Endothelial cell of umbilical vein (primary cell): ENCODE data around the gene PRKCZ. TPM values are rescaled to one million over a fixed set of nuclear protein-coding genes. Genes with fewer than 3 reads are reported as not detected.

Experiments used
- BruUV-seq: library from RNA; stranded (reverse); fragments of 400-500 nt; replicated peaks from 2 replicates; lab custom pipeline; 2021; lab: Mats Ljungman, UMichigan
- CTCF ChIA-PET: fragments of 300-600, 350-600 bp; sonication (Branson Sonifier 250); formaldehyde crosslinking; loops from one replicate; lab custom pipeline; 2021; ENCODE audit warnings: antibody characterized with exemption, inconsistent platforms; lab: Charles Lee
- POLR2A ChIA-PET: fragments of 300-600, 350-600 bp; sonication (Branson Sonifier 250); formaldehyde crosslinking; loops from one replicate; lab custom pipeline; 2021; ENCODE audit warnings: antibody characterized with exemption, inconsistent platforms; lab: Charles Lee
- DNase-seq: peaks from one replicate; pipeline ENCODE4 v3.0.0-alpha.2; 2011; ENCODE audit warnings: low read depth, low spot score
- FAIRE-seq: peaks from 2 replicates; lab custom pipeline; 2011; peaks lifted over from hg19 to GRCh38; lab: Jason Lieb, UNC
- H2AFZ ChIP-seq: 2 replicates; pipeline ENCODE4 v1.6.0; 2012; ENCODE audit warnings: low read depth, low read length, control low read depth, inconsistent platforms
- H3K27ac ChIP-seq: 2 replicates; pipeline ENCODE4 v1.5.1; 2011; ENCODE audit warnings: low read depth, mild to moderate bottlenecking, control low read depth, low read length, moderate library complexity; ENCODE audit not compliant: insufficient read depth
- H3K27me3 ChIP-seq, 2 experiments: 2 replicates each; pipeline versions ENCODE4 v1.6.0 to v1.6.1; 2011; ENCODE audit warnings: low read length in 2 of 2, mixed read lengths in 1 of 2; ENCODE audit not compliant: control insufficient read depth in 2 of 2, insufficient read depth in 2 of 2
- H3K36me3 ChIP-seq, 2 experiments: 2 replicates in 1 of 2; 3 replicates in 1 of 2; pipeline ENCODE4 v1.5.1; 2011; ENCODE audit warnings: low read length in 2 of 2, mild to moderate bottlenecking in 1 of 2, moderate library complexity in 1 of 2; ENCODE audit not compliant: control insufficient read depth in 2 of 2, insufficient read depth in 2 of 2; ENCODE audit errors: extremely low read depth in 1 of 2
- H3K4me1 ChIP-seq: 3 replicates; pipeline ENCODE4 v1.5.1; 2011; ENCODE audit warnings: mild to moderate bottlenecking, low read length; ENCODE audit not compliant: control insufficient read depth, insufficient read depth; ENCODE audit errors: extremely low read depth
- H3K4me2 ChIP-seq: 2 replicates; pipeline ENCODE4 v1.6.1; 2011; ENCODE audit warnings: low read length, control low read depth, mixed read lengths; ENCODE audit not compliant: insufficient read depth
- H3K4me3 ChIP-seq, 3 experiments: fragments of 200-600 bp in 1 of 3; sonication (generic), shearing (Covaris generic) in 1 of 3; replicated peaks in 1 of 3; 2 replicates each; pipeline ENCODE4 v1.5.1; 2011 to 2016; ENCODE audit warnings: control low read depth in 3 of 3, low read length in 3 of 3, mild to moderate bottlenecking in 2 of 3, inconsistent platforms in 1 of 3, low read depth in 1 of 3, moderate library complexity in 1 of 3; ENCODE audit not compliant: insufficient read depth in 1 of 3
- H3K79me2 ChIP-seq: 2 replicates; pipeline ENCODE4 v1.6.0; 2012; ENCODE audit warnings: low read length, inconsistent platforms; ENCODE audit not compliant: control insufficient read depth, insufficient read depth
- H3K9ac ChIP-seq: replicated peaks from 2 replicates; pipeline ENCODE3; 2011; ENCODE audit warnings: low read length, control low read depth; ENCODE audit not compliant: insufficient read depth; ENCODE audit errors: extremely low read depth
- H3K9me1 ChIP-seq: replicated peaks from 3 replicates; pipeline ENCODE4 v1.6.0; 2011; ENCODE audit warnings: mild to moderate bottlenecking, low read length; ENCODE audit not compliant: control insufficient read depth, insufficient read depth; ENCODE audit errors: extremely low read depth
- H3K9me3 ChIP-seq: replicated peaks from 2 replicates; pipeline ENCODE4 v1.5.1; 2012; ENCODE audit warnings: low read length, inconsistent platforms; ENCODE audit not compliant: control insufficient read depth, insufficient read depth
- H4K20me1 ChIP-seq: replicated peaks from 2 replicates; pipeline ENCODE3; 2011; ENCODE audit warnings: mild to moderate bottlenecking, low read length; ENCODE audit not compliant: control insufficient read depth, insufficient read depth; ENCODE audit errors: extremely low read depth
- EZH2 ChIP-seq: IDR thresholded peaks from 2 replicates; pipeline ENCODE4 v1.6.1; 2012; ENCODE audit warnings: borderline replicate concordance, low read depth, mild to moderate bottlenecking, moderate library complexity, low read length, inconsistent platforms; ENCODE audit not compliant: severe bottlenecking
- FOS ChIP-seq: IDR thresholded peaks from 2 replicates; pipeline ENCODE4 v1.6.1; 2011; ENCODE audit warnings: mild to moderate bottlenecking, low read length, moderate library complexity, borderline replicate concordance; ENCODE audit not compliant: insufficient read depth
- GATA2 ChIP-seq: IDR thresholded peaks from 2 replicates; pipeline ENCODE4 v1.7.0; 2011; ENCODE audit warnings: low read depth, mild to moderate bottlenecking, moderate library complexity, mixed read lengths, low read length; ENCODE audit not compliant: insufficient read length, insufficient read depth
- JUN ChIP-seq: IDR thresholded peaks from 2 replicates; pipeline ENCODE4 v1.6.1; 2011; ENCODE audit warnings: borderline replicate concordance, low read depth; ENCODE audit not compliant: insufficient read length, insufficient read depth
- MYC ChIP-seq: IDR thresholded peaks from one replicate; pipeline ENCODE4 v1.6.1; 2011; ENCODE audit warnings: mild to moderate bottlenecking, low read depth, low read length
- POLR2A ChIP-seq: IDR thresholded peaks from 2 replicates; pipeline ENCODE4 v1.6.1; 2012; ENCODE audit warnings: low read depth, mild to moderate bottlenecking, control low read depth, low read length
- POLR2AphosphoS5 ChIP-seq: IDR thresholded peaks from 2 replicates; pipeline ENCODE4 v1.6.1; 2012; ENCODE audit warnings: low read depth, mild to moderate bottlenecking, control low read depth, low read length, moderate library complexity; ENCODE audit not compliant: insufficient read depth
- dilution Hi-C: fragments of 300-500 bp; cut with MboI; formaldehyde crosslinking; loops from one replicate; pipeline ENCODE4 v1.15.0; 2019; ENCODE audit warnings: low sequenced_read_pairs; ENCODE audit not compliant: extremely low pct_ligation_motif_present
- intact Hi-C: fragments of 100-400 bp; cut with micrococcal nuclease; formaldehyde crosslinking; loops from one replicate; pipeline ENCODE4 v1.10.0; 2022
- polyA plus RNA-seq, 4 experiments: library from polyadenylated mRNA; depleted of rRNA in 3 of 4; stranded (reverse) in 3 of 4; unstranded in 1 of 4; fragments of >200 nt; gene quantifications; 2 replicates each; pipeline versions ENCODE4 v1.2.1 to v1.2.3, GENCODE V29; 2011 to 2012; ENCODE audit warnings: missing spikeins in 1 of 4
- total RNA-seq: library from RNA; stranded (reverse); gene quantifications from 2 replicates; pipeline ENCODE4 v1.2.3, GENCODE V29; 2021
- TF ChIP-seq, protein P1 (sequence below): IDR thresholded peaks from 2 replicates; pipeline ENCODE4 v1.6.1; 2011; ENCODE audit not compliant: insufficient read depth, insufficient read length
- TF ChIP-seq, protein P2 (sequence below), 2 donors: IDR thresholded peaks; 1 replicate in 1 of 2; 2 replicates in 1 of 2; pipeline ENCODE4 v1.5.1; 2011; ENCODE audit warnings: low read length in 2 of 2, mild to moderate bottlenecking in 2 of 2, moderate library complexity in 2 of 2, control low read depth in 1 of 2, inconsistent platforms in 1 of 2, low read depth in 1 of 2; ENCODE audit not compliant: insufficient read depth in 1 of 2; ENCODE audit errors: extremely low read depth in 1 of 2

Gene PRKCZ
- total and polyA plus RNA-seq, 2 donors (not counting 3 experiments of a cell fraction or from before 2014, with no cell fraction given) = 0.22 to 1.7 TPM

DNA sequence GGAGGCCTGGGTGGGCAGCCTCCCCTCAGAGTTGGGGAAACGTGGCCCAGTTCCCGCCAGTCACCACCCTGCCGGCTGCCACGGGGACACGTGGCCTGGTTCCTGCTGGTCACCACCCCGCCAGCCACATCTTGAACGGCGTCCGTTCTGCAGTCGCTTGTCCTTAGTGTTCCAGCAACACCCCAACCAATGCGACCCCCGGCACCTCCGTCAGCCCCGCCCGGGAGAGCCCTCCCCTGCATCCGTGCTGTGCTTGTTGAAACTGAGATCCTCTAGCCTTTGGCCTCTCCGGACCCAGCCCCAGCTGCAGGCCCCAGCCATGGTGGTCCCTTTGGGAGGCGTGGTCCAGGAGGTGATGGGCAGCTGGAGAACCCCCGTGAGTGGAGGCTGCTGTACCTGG, 18.7 kb downstream of the PRKCZ start:
- no peak for FAIRE-seq
- intact Hi-C loops (no loop called here), dilution Hi-C loops (no loop called here)
- Histone ChIP-seq H2AFZ (no peak overlapping the region), H3K79me2 (no peaks in the 10 kb centered on the region), H3K27me3 (no peaks in the 10 kb centered on the region), H3K4me1 (no peaks in the 10 kb centered on the region), H3K9me3 (no peaks in the 10 kb centered on the region), H3K9ac (no peak overlapping the region), H3K4me3 (no peak overlapping the region), H3K9me1 (no peaks in the 10 kb centered on the region), H4K20me1 (no peaks in the 10 kb centered on the region), H3K36me3 (no peaks in the 10 kb centered on the region), H3K4me2 (no peak overlapping the region), H3K27ac (no peak overlapping the region)
- ChIA-PET CTCF (no interaction called here), POLR2A (no interaction called here)
- TF ChIP-seq GATA2 = no peak
- no peak for TF ChIP-seq POLR2A
- TF ChIP-seq FOS = no peak
- TF ChIP-seq EZH2 = no peak
- TF ChIP-seq, protein P1, sequence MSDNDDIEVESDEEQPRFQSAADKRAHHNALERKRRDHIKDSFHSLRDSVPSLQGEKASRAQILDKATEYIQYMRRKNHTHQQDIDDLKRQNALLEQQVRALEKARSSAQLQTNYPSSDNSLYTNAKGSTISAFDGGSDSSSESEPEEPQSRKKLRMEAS = no peak
- no peak for TF ChIP-seq POLR2AphosphoS5
- no peak for TF ChIP-seq MYC
- TF ChIP-seq, protein P2, sequence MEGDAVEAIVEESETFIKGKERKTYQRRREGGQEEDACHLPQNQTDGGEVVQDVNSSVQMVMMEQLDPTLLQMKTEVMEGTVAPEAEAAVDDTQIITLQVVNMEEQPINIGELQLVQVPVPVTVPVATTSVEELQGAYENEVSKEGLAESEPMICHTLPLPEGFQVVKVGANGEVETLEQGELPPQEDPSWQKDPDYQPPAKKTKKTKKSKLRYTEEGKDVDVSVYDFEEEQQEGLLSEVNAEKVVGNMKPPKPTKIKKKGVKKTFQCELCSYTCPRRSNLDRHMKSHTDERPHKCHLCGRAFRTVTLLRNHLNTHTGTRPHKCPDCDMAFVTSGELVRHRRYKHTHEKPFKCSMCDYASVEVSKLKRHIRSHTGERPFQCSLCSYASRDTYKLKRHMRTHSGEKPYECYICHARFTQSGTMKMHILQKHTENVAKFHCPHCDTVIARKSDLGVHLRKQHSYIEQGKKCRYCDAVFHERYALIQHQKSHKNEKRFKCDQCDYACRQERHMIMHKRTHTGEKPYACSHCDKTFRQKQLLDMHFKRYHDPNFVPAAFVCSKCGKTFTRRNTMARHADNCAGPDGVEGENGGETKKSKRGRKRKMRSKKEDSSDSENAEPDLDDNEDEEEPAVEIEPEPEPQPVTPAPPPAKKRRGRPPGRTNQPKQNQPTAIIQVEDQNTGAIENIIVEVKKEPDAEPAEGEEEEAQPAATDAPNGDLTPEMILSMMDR (IDR thresholded peaks at IDR 0.05; ENCODE audit: extremely low read depth in 1 of 2, insufficient read depth in 1 of 2, low read depth in 1 of 2, low read length in 2 of 2) = no peak
- no peak for TF ChIP-seq JUN
- no TSS peak for BruUV-seq
- DNase-seq = no peak
